Neural cell (in vitro differentiated cells): ENCODE measurements around the gene MMP25. TPM values are rescaled to one million over a fixed set of nuclear protein-coding genes. Genes with fewer than 3 reads are reported as not detected.

Experiments
- H2AFZ ChIP-seq: fragments of 200-600, 300-800 bp; sonication (generic), shearing (Covaris generic); 2 replicates; pipeline ENCODE4 v1.6.0; 2014; ENCODE audit warnings: low read depth, mild to moderate bottlenecking, antibody characterized with exemption, low read length, moderate library complexity
- H3F3A ChIP-seq: fragments of 200-600 bp; shearing (Covaris generic); 2 replicates; pipeline ENCODE4 v1.6.1; 2016; ENCODE audit warnings: mild to moderate bottlenecking, moderate library complexity, mixed read lengths, antibody characterized with exemption, low read length; ENCODE audit not compliant: insufficient read depth, poor library complexity, severe bottlenecking
- H3K27ac ChIP-seq: fragments of 200-600, 300-800 bp; sonication (generic), shearing (Covaris generic); 2 replicates; pipeline ENCODE4 v1.5.1; 2014; ENCODE audit warnings: mild to moderate bottlenecking, low read length, moderate library complexity
- H3K27me3 ChIP-seq: fragments of 300-800, 200-600 bp; sonication (generic), shearing (Covaris generic); 2 replicates; pipeline ENCODE4 v1.6.0; 2014; ENCODE audit warnings: mild to moderate bottlenecking, low read depth, low read length, moderate library complexity; ENCODE audit not compliant: insufficient read depth
- H3K36me3 ChIP-seq: fragments of 300-800, 200-600 bp; sonication (generic), shearing (Covaris generic); 2 replicates; pipeline ENCODE4 v1.5.1; 2014; ENCODE audit warnings: mild to moderate bottlenecking, antibody characterized with exemption, low read length, moderate library complexity; ENCODE audit not compliant: insufficient read depth
- H3K4me2 ChIP-seq: fragments of 300-800, 200-600 bp; sonication (generic), shearing (Covaris generic); 2 replicates; pipeline ENCODE4 v1.6.0; 2014; ENCODE audit warnings: mild to moderate bottlenecking, low read length
- H3K4me3 ChIP-seq: fragments of 300-800, 200-600 bp; sonication (generic), shearing (Covaris generic); 2 replicates; pipeline ENCODE4 v1.5.1; 2014; ENCODE audit warnings: mild to moderate bottlenecking, low read length, moderate library complexity
- H3K79me2 ChIP-seq: fragments of 200-600 bp; shearing (Covaris generic); replicated peaks from 2 replicates; pipeline ENCODE4 v1.6.0; 2014; ENCODE audit warnings: mild to moderate bottlenecking, low read length, moderate library complexity; ENCODE audit not compliant: insufficient read depth
- H3K9ac ChIP-seq: fragments of 300-800, 200-600 bp; sonication (generic), shearing (Covaris generic); 2 replicates; pipeline ENCODE4 v1.6.1; 2016; ENCODE audit warnings: mild to moderate bottlenecking, low read length, mixed read lengths
- H3K9me2 ChIP-seq: fragments of 200-600 bp; shearing (Covaris generic); 2 replicates; pipeline ENCODE4 v1.6.1; 2016; ENCODE audit warnings: mild to moderate bottlenecking, low read length, mixed read lengths; ENCODE audit not compliant: insufficient read depth
- H3K9me3 ChIP-seq: fragments of 200-600, 300-800 bp; sonication (generic), shearing (Covaris generic); 2 replicates; pipeline ENCODE4 v1.6.1; 2016; ENCODE audit warnings: mild to moderate bottlenecking, mixed run types, low read length, moderate library complexity, mixed read lengths
- H4K20me1 ChIP-seq: fragments of 200-600 bp; shearing (Covaris generic); 2 replicates; pipeline ENCODE4 v1.6.1; 2016; ENCODE audit warnings: mild to moderate bottlenecking, mixed run types; ENCODE audit not compliant: insufficient read depth
- CTCF ChIP-seq: fragments of 450-650 bp; IDR thresholded peaks from 2 replicates; pipeline ENCODE4 v1.5.1; 2014; ENCODE audit warnings: antibody characterized with exemption, mild to moderate bottlenecking, moderate library complexity; ENCODE audit not compliant: poor library complexity, severe bottlenecking
- EP300 ChIP-seq: fragments of 450-650 bp; conservative IDR thresholded peaks from 2 replicates; pipeline ENCODE4 v1.6.1; 2014; ENCODE audit warnings: antibody characterized with exemption, mild to moderate bottlenecking, moderate library complexity; ENCODE audit not compliant: poor library complexity, severe bottlenecking
- EZH2 ChIP-seq: fragments of 200-600, 300-800 bp; shearing (Covaris generic), sonication (generic); IDR thresholded peaks from 2 replicates; pipeline ENCODE4 v1.6.1; 2014; ENCODE audit warnings: antibody characterized with exemption, low read length, borderline replicate concordance, mild to moderate bottlenecking; ENCODE audit not compliant: insufficient read depth, poor library complexity, severe bottlenecking
- MXI1 ChIP-seq: fragments of 450-650 bp; conservative IDR thresholded peaks from 2 replicates; pipeline ENCODE4 v1.6.1; 2014; ENCODE audit warnings: antibody characterized with exemption, mild to moderate bottlenecking; ENCODE audit not compliant: poor library complexity, severe bottlenecking
- POLR2AphosphoS5 ChIP-seq: IDR thresholded peaks from 2 replicates; pipeline ENCODE4 v1.6.1; 2012
- RAD21 ChIP-seq: fragments of 450-650 bp; conservative IDR thresholded peaks from 2 replicates; pipeline ENCODE4 v1.6.1; 2014; ENCODE audit warnings: antibody characterized with exemption, mild to moderate bottlenecking, moderate library complexity
- REST ChIP-seq: IDR thresholded peaks from 2 replicates; pipeline ENCODE4 v1.6.1; 2012; ENCODE audit warnings: borderline replicate concordance
- SMC3 ChIP-seq: fragments of 450-650 bp; conservative IDR thresholded peaks from 2 replicates; pipeline ENCODE4 v1.6.1; 2014; ENCODE audit warnings: antibody characterized with exemption, mild to moderate bottlenecking, moderate library complexity; ENCODE audit not compliant: poor library complexity
- TAF1 ChIP-seq: IDR thresholded peaks from 2 replicates; pipeline ENCODE4 v1.6.1; 2012; ENCODE audit warnings: low read depth
- polyA plus RNA-seq: library from polyadenylated mRNA; depleted of rRNA; stranded (reverse); fragments of >200 nt; gene quantifications from 2 replicates; pipeline ENCODE4 v1.2.3, GENCODE V29; 2014

MMP25 gene
- polyA plus RNA-seq, 1 donor from 2014 or later = not detected

GRCh38 chr16:3014971-3015370 is 31.4 kb upstream of the MMP25 start:
- Histone ChIP-seq H4K20me1 (no peaks in the 10 kb centered on the region), H3K79me2 (no peaks in the 10 kb centered on the region), H3F3A (no peaks in the 10 kb centered on the region), H3K9ac (no peak overlapping the region), H3K27ac (no peak overlapping the region), H3K4me3 (no peak overlapping the region), H2AFZ (no peak overlapping the region), H3K9me3 (no peaks in the 10 kb centered on the region), H3K9me2 (no peaks in the 10 kb centered on the region), H3K27me3 (peaks cover 44% of the 10 kb centered on the region), H3K4me2 (no peak overlapping the region), H3K36me3 (no peaks in the 10 kb centered on the region)
- TF ChIP-seq SMC3 = no peak
- no peak for TF ChIP-seq RAD21
- no peak for TF ChIP-seq MXI1
- TF ChIP-seq CTCF = no peak
- TF ChIP-seq REST = no peak
- no peak for TF ChIP-seq EP300
- no peak for TF ChIP-seq TAF1
- TF ChIP-seq EZH2 = no peak
- TF ChIP-seq POLR2AphosphoS5 = no peak

GRCh38 chr16:3015865-3016521 is 30.4 kb upstream of the MMP25 start:
- no peak overlapping the region for H2AFZ ChIP-seq
- TF ChIP-seq CTCF (no peak), POLR2AphosphoS5 (no peak)
- H3K4me2 ChIP-seq = no peak overlapping the region
- peaks cover 46% of the 10 kb centered on the region for H3K27me3 ChIP-seq
- no peaks in the 10 kb centered on the region for H3K9me2 ChIP-seq
- no peaks in the 10 kb centered on the region for H4K20me1 ChIP-seq
- H3K9me3 ChIP-seq = no peaks in the 10 kb centered on the region
- no peak overlapping the region for H3K4me3 ChIP-seq
- H3F3A ChIP-seq = no peaks in the 10 kb centered on the region
- no peaks in the 10 kb centered on the region for H3K79me2 ChIP-seq
- no peak overlapping the region for H3K27ac ChIP-seq
- no peaks in the 10 kb centered on the region for H3K36me3 ChIP-seq
- no peak overlapping the region for H3K9ac ChIP-seq
